CD4-positive, alpha-beta T cell treated with Interleukin-4 for 4 hours (primary cell): ENCODE results near the gene SLC2A13.
"Not testable (repeated sequence)": the region's sequence is repeated elsewhere in the genome, so short reads cannot be mapped to it uniquely, and the experiment has no call there.

Experiments used
- DNase-seq: peaks from one replicate; pipeline ENCODE4 v3.0.0-alpha.2; 2020

SLC2A13 gene

DNA sequence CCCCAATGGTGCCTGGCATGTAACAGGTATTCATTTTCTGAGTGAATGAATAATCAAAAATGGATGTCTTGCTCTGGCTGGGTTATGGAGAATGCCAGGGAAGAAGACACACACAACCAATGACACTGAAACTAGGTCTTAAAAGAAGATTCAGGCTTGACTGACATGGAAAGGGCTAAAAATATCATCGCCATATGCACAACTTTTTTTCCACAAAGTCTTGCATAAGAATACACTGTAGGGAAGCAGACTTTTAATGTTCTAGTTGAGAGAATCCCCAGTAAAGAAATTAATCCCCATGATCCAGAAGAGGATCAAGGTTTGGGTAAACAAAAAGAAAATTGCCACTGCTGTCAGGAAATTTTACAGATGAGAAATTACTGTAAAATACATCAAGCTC, 116.4 kb downstream of the SLC2A13 start:
- no peak for DNase-seq

DNA sequence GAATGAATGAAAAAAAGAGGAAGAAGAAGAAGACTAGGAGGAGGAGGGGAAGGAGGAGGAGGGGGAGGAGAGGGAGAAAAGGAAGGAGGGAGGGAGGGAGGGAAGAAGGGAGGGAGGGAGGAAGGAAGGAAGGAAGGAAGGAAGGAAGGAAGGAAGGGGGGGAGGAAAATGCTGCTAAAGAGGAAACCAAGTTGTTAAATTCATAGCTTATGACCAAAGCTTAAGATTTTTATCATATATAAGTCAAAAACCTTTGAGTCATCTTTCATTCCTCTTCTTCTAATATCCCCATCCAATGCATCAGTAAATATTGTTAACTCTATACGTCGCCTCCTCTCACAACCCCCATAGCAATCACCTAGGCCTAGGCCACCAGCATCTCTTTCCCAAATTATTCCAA, 117.3 kb downstream of the SLC2A13 start:
- no peak for DNase-seq

GRCh38 chr12:39986674-39987073, 119.2 kb downstream of the SLC2A13 start:
- no peak for DNase-seq

DNA sequence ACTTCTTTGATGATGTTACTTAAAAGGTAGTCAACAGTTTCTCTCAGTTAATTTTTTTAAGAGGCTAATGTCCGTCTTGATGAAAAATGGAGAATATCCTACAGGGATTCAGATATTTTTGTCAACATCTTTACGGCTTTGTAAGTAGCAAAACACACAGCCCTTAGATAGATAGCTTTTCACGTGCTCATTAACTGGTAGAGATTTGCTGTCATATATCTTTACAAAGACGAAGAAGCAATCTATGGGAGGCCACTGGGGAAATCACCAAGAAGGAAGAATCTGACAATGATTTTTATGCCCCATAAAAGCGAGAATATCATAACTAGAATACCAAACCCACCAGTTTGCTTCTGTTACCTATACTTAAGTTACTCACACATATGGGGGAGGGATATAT, 121.2 kb downstream of the SLC2A13 start:
- DNase-seq: no peak

- DNase-seq: no peak
Measured at GRCh38 chr12:39975374-39975918, 130.4 kb downstream of the SLC2A13 start.

- no peak for DNase-seq
Measured at GRCh38 chr12:39972119-39972518, 133.8 kb downstream of the SLC2A13 start.

DNA sequence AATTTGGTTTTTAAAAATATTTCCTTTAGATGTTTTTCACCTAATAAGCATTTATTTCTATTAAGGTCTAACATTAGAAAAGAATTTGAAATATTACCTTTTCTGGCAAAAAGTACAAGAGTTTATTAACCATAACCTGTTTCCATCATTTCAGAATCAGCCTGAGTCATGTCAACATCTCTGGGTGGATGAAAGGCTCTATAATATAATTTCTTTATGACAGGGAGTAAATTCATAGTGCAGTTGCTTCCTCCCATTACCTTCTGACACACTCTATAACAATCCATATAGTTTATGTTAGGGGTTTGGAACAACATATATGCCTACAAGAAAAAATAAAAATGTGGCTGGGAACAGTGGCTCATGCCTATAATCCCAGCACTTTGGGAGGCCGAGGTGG, 134.5 kb downstream of the SLC2A13 start:
- DNase-seq: no peak

DNA sequence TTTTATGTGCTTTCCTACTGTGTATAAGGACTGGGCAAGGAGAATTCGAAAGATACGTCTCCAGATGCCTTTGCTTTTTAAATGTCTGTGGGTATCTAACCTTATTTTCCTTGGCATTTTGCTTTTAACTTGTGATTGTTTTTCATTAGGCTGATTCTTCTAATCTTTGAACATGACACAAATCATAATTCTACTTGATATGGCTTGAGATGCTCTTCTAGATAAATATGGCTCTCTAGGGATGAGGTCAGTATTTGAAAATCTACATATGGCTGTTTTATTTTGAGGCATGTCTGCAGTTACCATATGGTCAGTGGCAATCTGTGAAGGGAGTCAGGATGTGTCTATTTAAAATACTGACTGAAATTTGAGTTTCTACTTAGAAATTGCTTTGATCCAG, 139.2 kb downstream of the SLC2A13 start:
- DNase-seq: no peak

- DNase-seq: no peak
Measured at GRCh38 chr12:39966256-39966655, 139.6 kb downstream of the SLC2A13 start.

DNA sequence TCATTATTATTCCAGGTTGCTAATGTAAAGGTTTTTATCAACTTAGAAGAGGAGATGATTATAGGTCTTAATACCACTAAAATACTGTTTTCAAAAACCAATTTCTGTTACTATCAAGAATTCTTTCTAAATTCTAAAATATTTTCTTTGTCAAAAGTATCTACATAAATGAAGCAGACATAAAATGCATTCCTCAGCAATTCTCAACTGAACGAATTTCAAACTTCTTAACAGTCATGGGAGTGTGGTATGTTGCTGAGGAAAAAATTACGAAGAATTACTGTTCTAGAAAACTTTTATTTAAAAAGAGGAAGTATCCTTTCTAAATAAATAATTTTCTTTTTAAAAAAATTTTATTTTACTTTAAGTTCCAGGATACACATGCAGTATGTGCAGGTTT, 146.4 kb downstream of the SLC2A13 start:
- no peak for DNase-seq

GRCh38 chr12:39959031-39959430, 146.8 kb downstream of the SLC2A13 start:
- DNase-seq: no peak

DNA sequence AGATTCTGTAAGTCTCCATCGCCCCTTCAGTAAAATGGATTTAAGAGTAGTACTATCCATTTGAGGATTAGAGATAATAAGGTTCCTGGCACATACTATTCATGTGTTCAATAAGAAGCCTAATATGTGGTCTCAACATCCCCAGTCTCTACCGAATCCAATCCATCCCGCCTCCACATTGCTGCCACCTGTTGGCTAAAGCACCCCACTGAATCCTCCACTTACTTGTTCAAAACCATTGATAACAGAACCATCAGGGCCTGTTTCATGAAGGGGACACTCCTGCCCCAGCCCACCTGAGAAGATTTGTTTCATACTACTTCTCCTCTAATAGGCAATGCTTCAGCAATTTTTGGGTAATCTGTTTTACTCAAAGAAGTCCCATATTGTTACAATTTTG, 147.5 kb downstream of the SLC2A13 start:
- DNase-seq: no peak

- DNase-seq: no peak
Measured at GRCh38 chr12:39956725-39957124, 149.2 kb downstream of the SLC2A13 start.

DNA sequence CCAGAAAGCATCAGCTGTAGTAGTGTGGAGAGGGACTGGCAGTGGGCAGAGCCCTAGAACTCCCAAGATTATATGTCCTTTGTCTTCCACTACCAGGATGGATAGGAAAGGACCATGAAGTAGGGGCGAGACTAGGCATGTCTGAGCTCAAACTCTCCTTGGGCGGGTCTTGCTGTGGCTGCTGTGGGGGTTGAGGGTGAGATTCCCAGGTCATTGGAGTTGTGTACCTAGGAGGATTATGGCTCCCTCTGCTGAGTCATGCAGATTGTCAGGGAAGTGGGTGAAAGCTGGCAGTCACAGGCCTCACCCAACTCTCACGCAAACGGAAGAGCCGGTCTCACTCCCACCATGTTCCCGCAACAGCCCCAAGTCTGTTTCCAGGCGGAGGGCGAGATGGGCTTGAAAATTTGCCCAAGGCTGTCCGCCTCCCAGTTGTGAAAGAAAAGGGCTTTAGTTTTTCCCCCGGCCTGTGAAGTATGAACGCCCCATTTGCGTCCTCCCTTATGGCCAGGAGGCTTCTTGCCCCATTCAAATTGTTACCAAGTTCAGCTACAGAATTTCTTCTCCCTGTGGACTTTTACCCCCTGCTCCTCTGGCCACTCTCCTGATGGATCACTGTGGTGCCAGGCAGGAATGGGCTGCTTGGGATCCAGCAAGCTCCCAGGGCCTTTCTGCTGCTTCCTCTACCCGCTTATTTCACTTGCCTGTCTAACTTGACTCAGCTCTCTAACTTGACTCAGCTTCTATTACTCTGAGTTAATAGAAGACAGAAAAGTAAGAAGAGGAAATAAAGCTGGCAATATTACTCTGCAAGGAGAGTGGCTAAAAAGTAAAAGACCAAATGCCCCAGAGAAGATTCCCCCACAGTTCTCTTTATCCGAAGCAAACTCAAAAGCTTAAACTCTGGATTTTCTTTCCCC, 159.3 kb downstream of the SLC2A13 start:
- no peak for DNase-seq

- DNase-seq: no peak
Measured at GRCh38 chr12:39937119-39937518, 168.8 kb downstream of the SLC2A13 start.

GRCh38 chr12:39935839-39936238, 170.0 kb downstream of the SLC2A13 start:
- no peak for DNase-seq

GRCh38 chr12:39935275-39935674, 170.6 kb downstream of the SLC2A13 start:
- DNase-seq: no peak

- DNase-seq: no peak
Measured at GRCh38 chr12:39931857-39932256, 174.0 kb downstream of the SLC2A13 start.

DNA sequence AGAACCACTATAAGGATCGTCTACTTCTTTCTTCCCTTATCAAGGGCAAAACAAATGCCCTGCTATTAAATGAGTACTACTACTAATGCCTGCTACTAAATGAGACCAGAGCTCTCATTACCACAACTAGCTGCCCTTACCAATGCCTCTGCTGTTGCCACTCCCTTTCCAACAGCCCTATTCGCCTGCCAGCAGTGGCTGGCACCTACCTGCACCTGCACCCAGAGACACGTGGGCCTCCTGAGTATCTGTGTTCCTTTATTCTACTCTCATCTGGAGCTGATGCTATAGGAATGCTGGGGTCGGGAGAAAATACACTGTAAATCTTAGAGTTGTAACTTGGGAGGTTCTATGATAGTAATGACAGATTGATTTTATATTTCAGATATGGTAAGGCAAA, 174.7 kb downstream of the SLC2A13 start:
- DNase-seq: no peak

- no peak for DNase-seq
Measured at GRCh38 chr12:39930101-39930500, 175.8 kb downstream of the SLC2A13 start.

GRCh38 chr12:39928181-39928899, 177.5 kb downstream of the SLC2A13 start:
- DNase-seq: no peak

- DNase-seq: no peak
Measured at GRCh38 chr12:39923364-39923763, 182.5 kb downstream of the SLC2A13 start.

GRCh38 chr12:39922598-39922997, 183.3 kb downstream of the SLC2A13 start:
- DNase-seq: not testable (repeated sequence)

DNA sequence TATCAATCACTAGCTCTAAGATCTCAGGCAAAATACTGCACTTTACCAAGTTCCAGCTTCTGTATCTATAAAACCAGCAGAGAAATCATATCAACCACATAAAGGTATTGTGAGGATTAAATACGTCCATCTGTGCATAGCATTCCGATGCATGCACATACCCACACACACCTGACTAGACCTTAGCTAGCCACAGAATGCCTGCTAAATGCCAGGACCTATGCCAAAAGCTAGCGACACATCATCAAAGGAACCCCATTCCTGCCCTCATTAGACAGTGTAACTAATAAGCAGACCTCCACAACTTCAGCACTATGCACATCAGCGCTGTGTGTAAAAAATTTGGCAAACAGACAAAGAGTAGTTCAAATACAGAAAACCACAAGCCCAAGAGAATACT, 185.2 kb downstream of the SLC2A13 start:
- DNase-seq: no peak
